SK-N-SH treated with all-trans-retinoic acid at 6 μM for 48 hours (cell line): ENCODE results near the gene CACNG1.

Source experiments
- ARNTL ChIP-seq: fragments of 450-650 bp; formaldehyde crosslinking; IDR thresholded peaks from 2 replicates; pipeline ENCODE4 v1.5.0; 2020; ENCODE audit warnings: low read depth, mild to moderate bottlenecking, moderate library complexity, borderline replicate concordance
- OSR1 ChIP-seq: fragments of 250-450 bp; sonication (Bioruptor Pico); IDR thresholded peaks from 2 replicates; pipeline ENCODE4 v1.8.0; 2022; ENCODE audit warnings: moderate library complexity, mild to moderate bottlenecking, inconsistent platforms
- PATZ1 ChIP-seq: fragments of 250-450 bp; sonication (Bioruptor Pico); IDR thresholded peaks from 2 replicates; pipeline ENCODE4 v1.8.0; 2020; ENCODE audit warnings: mild to moderate bottlenecking, moderate library complexity, borderline replicate concordance
- RARB ChIP-seq: fragments of 250-450 bp; sonication (Bioruptor Pico); IDR thresholded peaks from 2 replicates; pipeline ENCODE4 v1.8.0; 2021; ENCODE audit warnings: mild to moderate bottlenecking, moderate library complexity
- TOX ChIP-seq: fragments of 250-450 bp; sonication (Bioruptor Pico); IDR thresholded peaks from 2 replicates; pipeline ENCODE4 v1.8.0; 2021; ENCODE audit warnings: mild to moderate bottlenecking, moderate library complexity, borderline replicate concordance
- ZC3H10 ChIP-seq: fragments of 250-450 bp; sonication (Bioruptor Pico); IDR thresholded peaks from 2 replicates; pipeline ENCODE4 v1.5.1; 2021; ENCODE audit warnings: mild to moderate bottlenecking, moderate library complexity
- ZFP3 ChIP-seq: fragments of 250-450 bp; sonication (Bioruptor Pico); IDR thresholded peaks from 2 replicates; pipeline ENCODE4 v1.5.0; 2020; ENCODE audit warnings: mild to moderate bottlenecking, moderate library complexity
- ZFP30 ChIP-seq: fragments of 450-650 bp; formaldehyde crosslinking; IDR thresholded peaks from 2 replicates; pipeline ENCODE4 v1.5.0; 2022; ENCODE audit warnings: mild to moderate bottlenecking, moderate library complexity
- ZNF565 ChIP-seq: fragments of 450-650 bp; formaldehyde crosslinking; conservative IDR thresholded peaks from 2 replicates; pipeline ENCODE4 v1.5.0; 2020; ENCODE audit warnings: low read depth, mild to moderate bottlenecking, moderate library complexity
- ZNF70 ChIP-seq: fragments of 450-650 bp; formaldehyde crosslinking; IDR thresholded peaks from 2 replicates; pipeline ENCODE4 v1.5.0; 2020; ENCODE audit warnings: mild to moderate bottlenecking, moderate library complexity

GRCh38 chr17:67069603-67070136 is 25.3 kb downstream of the CACNG1 start:
- no peak for TF ChIP-seq ARNTL (CRISPR knock-in tag)
- no peak for TF ChIP-seq RARB (CRISPR knock-in tag)
- no peak for TF ChIP-seq ZNF70 (CRISPR knock-in tag)
- TF ChIP-seq ZC3H10 (CRISPR knock-in tag) = no peak
- no peak for TF ChIP-seq ZFP30 (CRISPR knock-in tag)
- no peak for TF ChIP-seq TOX
- no peak for TF ChIP-seq ZFP3 (CRISPR knock-in tag)
- no peak for TF ChIP-seq PATZ1 (CRISPR knock-in tag)
- TF ChIP-seq OSR1 (CRISPR knock-in tag) = no peak
- TF ChIP-seq ZNF565 (CRISPR knock-in tag) = no peak
